ENCODE data around the gene CGB5.
"Not testable (repeated sequence)": the region's sequence is repeated elsewhere in the genome, so short reads cannot be mapped to it uniquely, and the experiment has no call there.

- TF ChIP-seq, protein P1, sequence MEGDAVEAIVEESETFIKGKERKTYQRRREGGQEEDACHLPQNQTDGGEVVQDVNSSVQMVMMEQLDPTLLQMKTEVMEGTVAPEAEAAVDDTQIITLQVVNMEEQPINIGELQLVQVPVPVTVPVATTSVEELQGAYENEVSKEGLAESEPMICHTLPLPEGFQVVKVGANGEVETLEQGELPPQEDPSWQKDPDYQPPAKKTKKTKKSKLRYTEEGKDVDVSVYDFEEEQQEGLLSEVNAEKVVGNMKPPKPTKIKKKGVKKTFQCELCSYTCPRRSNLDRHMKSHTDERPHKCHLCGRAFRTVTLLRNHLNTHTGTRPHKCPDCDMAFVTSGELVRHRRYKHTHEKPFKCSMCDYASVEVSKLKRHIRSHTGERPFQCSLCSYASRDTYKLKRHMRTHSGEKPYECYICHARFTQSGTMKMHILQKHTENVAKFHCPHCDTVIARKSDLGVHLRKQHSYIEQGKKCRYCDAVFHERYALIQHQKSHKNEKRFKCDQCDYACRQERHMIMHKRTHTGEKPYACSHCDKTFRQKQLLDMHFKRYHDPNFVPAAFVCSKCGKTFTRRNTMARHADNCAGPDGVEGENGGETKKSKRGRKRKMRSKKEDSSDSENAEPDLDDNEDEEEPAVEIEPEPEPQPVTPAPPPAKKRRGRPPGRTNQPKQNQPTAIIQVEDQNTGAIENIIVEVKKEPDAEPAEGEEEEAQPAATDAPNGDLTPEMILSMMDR (IDR thresholded peaks at IDR 0.05) = not testable (repeated sequence)
- TF ChIP-seq POLR2A (IDR thresholded peaks at IDR 0.05) = not testable (repeated sequence)
These were observed 13.4 kb downstream of the CGB5 start for GRCh38 chr19:49056902-49057596.

Measured in vagina (tissue), 2 donors.